ENCODE results near the gene RXRA.

RXRA gene

DNA sequence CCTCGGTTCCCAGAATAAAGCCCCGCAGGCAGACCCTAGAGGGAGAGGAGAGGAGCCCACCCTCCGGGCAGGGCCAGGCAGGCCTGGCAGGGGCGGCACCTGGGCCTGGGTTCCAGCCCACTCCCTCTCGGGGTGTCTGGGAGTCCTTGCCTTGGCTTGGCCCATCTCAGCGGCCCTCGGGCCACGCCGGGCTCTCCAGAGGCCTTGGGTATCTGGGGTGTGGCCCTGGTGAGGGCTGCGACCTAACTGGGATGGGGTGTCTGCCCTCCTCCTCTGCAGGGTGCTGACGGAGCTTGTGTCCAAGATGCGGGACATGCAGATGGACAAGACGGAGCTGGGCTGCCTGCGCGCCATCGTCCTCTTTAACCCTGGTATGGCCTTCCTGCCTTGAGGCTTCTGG is 105.4 kb downstream of the RXRA start:
- no peak for TF ChIP-seq CTBP1 (IDR thresholded peaks at IDR 0.05; ENCODE audit: borderline replicate concordance)
- no peak for TF ChIP-seq SUZ12 (IDR thresholded peaks at IDR 0.05)
- TF ChIP-seq ELF4 (IDR thresholded peaks at IDR 0.05) = no peak
- no peak for TF ChIP-seq TARDBP (IDR thresholded peaks at IDR 0.05)
- no peak for TF ChIP-seq ARNT (IDR thresholded peaks at IDR 0.05)
- no peak for TF ChIP-seq FOXK2 (IDR thresholded peaks at IDR 0.05)
- no peak for TF ChIP-seq BHLHE40 (IDR thresholded peaks at IDR 0.05; ENCODE audit: borderline replicate concordance)
- TF ChIP-seq SP1 (IDR thresholded peaks at IDR 0.05) = no peak
- no peak for TF ChIP-seq FOXM1 (IDR thresholded peaks at IDR 0.05; ENCODE audit: borderline replicate concordance)
- TF ChIP-seq L3MBTL2 (conservative IDR thresholded peaks at IDR 0.05) = no peak
- TF ChIP-seq HDGF (IDR thresholded peaks at IDR 0.05; ENCODE audit: borderline replicate concordance) = no peak
- DNase-seq (ENCODE audit: extremely low spot score) = no peak
- ChIA-PET CTCF (no interaction called here), POLR2A (interaction anchor here (1.7 kb wide), 1 partner anchor 267 kb away, joined by 5 read pairs; the partner anchor contains the start of gene RNU6ATAC)

DNA sequence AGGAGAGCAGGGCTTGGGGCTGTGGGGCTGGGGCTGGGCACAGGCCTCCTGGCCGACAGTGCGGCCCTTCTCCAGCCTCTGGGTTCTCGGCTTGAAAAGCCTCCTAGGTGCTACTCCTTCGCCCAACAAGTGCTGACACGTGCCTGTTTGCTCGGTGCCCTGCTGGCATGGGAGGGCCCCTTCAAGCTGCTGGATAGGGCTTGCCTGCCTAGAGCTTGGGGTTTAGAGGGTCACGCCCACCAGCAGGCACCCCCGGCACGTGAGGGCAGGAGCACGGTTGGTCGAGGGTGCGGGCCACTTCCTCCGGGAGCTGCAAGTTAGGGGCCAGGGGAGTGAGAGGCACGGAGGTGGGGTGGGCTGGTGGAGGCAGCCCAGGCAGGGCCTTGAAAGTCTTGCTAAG is 106.2 kb downstream of the RXRA start:
- ChIA-PET CTCF (no interaction called here), POLR2A (interaction anchor here (1.3 to 1.7 kb wide), 2 partner anchors 267 to 296 kb away, joined by 3 to 5 read pairs; partner anchors contain the start of genes RNU6ATAC and WDR5)
- no peak for DNase-seq (ENCODE audit: extremely low spot score)
- TF ChIP-seq HDGF (IDR thresholded peaks at IDR 0.05; ENCODE audit: borderline replicate concordance) (no peak), FOXM1 (IDR thresholded peaks at IDR 0.05; ENCODE audit: borderline replicate concordance) (no peak), SP1 (IDR thresholded peaks at IDR 0.05) (no peak), L3MBTL2 (conservative IDR thresholded peaks at IDR 0.05) (no peak), FOXA1 (IDR thresholded peaks at IDR 0.05) (no peak), SUZ12 (IDR thresholded peaks at IDR 0.05) (no peak), ZNF384 (IDR thresholded peaks at IDR 0.05) (no peak), FOXK2 (IDR thresholded peaks at IDR 0.05) (no peak), BHLHE40 (IDR thresholded peaks at IDR 0.05; ENCODE audit: borderline replicate concordance) (no peak), TARDBP (IDR thresholded peaks at IDR 0.05) (no peak)

DNA sequence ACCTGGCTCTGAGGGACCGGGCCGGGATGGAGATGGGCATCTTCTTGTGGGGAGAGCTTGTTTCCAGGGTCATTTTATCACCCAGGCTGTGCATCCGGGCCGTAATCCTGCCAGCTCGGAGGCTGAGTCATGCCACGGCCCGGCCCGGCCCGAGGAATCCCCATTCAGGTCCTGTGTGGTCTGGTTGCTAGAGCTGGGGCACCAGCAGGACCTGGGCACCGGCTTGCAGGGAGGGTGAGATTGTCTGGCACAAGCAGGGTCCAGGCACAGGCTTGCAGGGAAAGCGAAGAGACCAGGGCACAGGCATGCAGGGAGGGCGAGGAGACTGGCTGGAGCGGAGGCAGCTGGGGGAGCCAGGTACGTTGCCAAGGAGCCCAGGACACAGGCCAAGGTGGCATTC is 106.8 kb downstream of the RXRA start:
- TF ChIP-seq FOXK2 (IDR thresholded peaks at IDR 0.05) = no peak
- no peak for TF ChIP-seq L3MBTL2 (conservative IDR thresholded peaks at IDR 0.05)
- TF ChIP-seq SP1 (IDR thresholded peaks at IDR 0.05) = no peak
- no peak for TF ChIP-seq ELF4 (IDR thresholded peaks at IDR 0.05)
- TF ChIP-seq CTBP1 (IDR thresholded peaks at IDR 0.05; ENCODE audit: borderline replicate concordance) = no peak
- DNase-seq (ENCODE audit: extremely low spot score) = no peak
- ChIA-PET CTCF (no interaction called here), POLR2A (interaction anchor here (1.3 to 1.7 kb wide), 2 partner anchors 268 to 297 kb away, joined by 3 to 5 read pairs; partner anchors contain the start of genes RNU6ATAC and WDR5)

DNA sequence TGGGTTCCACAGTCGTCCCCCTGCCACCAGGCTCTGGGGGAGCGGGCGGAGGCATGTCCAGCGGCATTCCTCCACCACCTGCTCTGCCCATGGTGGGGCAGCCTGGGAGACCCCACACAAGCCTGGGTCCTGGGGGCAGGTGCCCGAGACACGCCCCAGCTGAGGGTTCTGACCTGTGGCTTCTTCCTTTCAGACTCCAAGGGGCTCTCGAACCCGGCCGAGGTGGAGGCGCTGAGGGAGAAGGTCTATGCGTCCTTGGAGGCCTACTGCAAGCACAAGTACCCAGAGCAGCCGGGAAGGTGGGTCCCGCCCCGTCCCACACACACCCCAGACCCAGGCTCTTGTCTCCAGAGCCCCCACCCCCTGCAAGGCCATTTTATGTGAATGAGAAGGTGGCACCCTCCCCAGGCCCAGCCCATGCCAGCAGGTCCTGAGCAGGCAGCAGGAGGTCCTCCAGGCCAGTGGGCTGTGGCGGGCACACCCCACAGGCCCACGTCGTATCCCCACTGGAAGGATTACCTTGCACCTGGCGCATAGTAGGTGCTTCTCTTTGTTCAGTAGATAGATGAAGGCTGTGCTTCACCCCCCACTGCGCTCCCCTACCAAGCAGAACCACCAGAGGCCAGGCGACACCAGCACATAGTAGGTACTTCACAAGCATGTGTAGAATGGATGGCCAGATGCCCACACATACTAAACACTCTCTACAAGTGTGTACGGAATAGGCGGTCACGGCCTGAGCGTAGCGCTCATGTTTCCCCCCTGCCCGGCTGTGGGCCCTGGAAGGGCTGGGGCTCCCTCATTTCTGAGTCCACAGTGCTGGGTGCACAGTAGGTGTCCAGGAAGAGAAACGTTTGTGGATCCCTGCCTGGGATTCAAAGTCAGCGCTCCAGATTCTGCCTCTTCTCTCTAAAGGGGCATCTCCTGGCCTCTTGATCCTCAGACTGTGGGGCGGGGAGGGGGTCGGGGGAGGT is 107.9 kb downstream of the RXRA start:
- no peak for DNase-seq (ENCODE audit: extremely low spot score)
- CTCF ChIA-PET = interaction anchor here (0.7 kb wide), 3 partner anchors 9 to 124 kb away, joined by 3 read pairs; no protein-coding TSS in a partner anchor
- POLR2A ChIA-PET = interaction anchor here (1.3 kb wide), 1 partner anchor 298 kb away, joined by 3 read pairs; the partner anchor contains the start of gene WDR5
- TF ChIP-seq BHLHE40 (IDR thresholded peaks at IDR 0.05; ENCODE audit: borderline replicate concordance) (no peak), L3MBTL2 (conservative IDR thresholded peaks at IDR 0.05) (no peak), FOXA1 (IDR thresholded peaks at IDR 0.05) (no peak), CTBP1 (IDR thresholded peaks at IDR 0.05; ENCODE audit: borderline replicate concordance) (no peak), ARNT (IDR thresholded peaks at IDR 0.05) (no peak), ELF4 (IDR thresholded peaks at IDR 0.05) (no peak)

DNA sequence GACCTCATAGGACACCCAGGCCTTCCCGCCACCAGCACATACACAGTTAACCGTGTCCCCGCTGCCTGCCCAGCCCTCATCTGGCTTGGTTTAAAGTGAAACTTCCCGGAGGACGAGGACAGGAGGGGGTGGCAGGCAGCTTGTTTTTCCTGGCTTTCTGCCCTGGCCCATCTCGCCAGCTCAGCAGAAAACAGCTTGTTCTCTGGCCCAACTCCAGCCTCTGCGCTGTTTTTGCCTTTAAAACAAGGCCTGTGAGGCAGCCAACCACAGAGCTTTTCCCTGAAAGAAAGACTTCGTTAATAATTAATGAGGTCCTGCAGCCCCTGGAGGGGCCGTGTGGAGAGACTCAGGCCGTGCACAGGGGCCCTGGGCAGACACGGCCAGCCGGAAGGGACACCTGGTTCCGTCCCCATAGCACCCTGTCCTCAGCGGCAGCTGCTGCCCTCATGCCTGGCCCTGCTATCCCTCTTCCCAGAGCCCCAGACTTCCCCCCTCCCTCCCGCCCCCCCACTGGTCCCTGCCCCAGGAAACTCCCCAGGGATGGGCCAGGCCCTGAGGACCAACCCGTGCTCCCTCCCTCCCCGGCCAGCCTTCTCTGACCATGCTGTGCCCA is 108.7 kb downstream of the RXRA start:
- DNase-seq (ENCODE audit: extremely low spot score) = peak; percentile 79
- TF ChIP-seq SUZ12 (IDR thresholded peaks at IDR 0.05) = no peak
- TF ChIP-seq FOXM1 (IDR thresholded peaks at IDR 0.05; ENCODE audit: borderline replicate concordance) = no peak
- ChIA-PET POLR2A (interaction anchor here (1.2 kb wide), 1 partner anchor 177 kb away, joined by 3 read pairs; no protein-coding TSS in a partner anchor), CTCF (interaction anchor here (0.7 kb wide), 3 partner anchors 8 to 123 kb away, joined by 3 read pairs; no protein-coding TSS in a partner anchor)

DNA sequence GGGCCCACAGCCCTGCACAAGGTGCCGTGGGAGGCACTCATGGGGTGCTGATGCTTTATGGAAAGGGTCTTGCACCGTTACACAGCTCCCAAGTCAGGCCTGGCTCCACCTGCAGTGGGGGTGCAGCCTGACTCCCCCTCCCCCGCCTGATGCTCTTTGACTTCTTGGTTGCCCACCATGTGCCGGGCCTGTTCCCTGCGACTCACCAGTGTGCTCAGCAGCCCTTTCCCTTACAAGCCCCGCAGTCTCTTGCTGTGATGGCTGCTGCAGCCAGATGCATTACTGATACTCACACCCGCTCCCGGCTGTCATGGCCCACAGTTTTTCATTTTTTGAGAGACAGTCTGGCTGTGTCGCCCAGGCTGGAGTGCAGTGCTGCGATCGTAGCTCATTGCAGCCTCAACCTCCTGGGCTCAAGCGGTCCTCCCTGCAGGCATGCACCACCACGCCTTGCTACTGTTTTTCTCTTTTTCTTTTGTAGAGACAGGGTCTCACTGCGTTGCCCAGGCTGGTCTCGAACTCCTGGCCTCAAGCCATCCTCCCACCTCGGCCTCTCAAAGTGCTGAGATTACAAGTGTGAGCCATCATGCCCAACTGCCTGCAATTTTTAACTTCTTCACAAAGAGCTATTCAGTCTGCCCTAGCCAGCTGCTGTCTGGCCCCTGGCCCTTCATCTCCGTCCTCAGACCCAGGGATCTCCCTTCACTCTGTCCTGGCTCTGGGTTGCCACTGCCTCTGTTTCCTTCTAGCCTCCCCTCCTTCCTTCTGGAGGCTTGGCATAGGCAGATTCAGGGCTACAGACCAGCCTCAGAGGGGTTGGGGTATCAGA is 109.5 kb downstream of the RXRA start:
- CTCF ChIA-PET = interaction anchor here (1.0 kb wide), 1 partner anchor 22 kb away, joined by 3 read pairs; no protein-coding TSS in a partner anchor

DNA sequence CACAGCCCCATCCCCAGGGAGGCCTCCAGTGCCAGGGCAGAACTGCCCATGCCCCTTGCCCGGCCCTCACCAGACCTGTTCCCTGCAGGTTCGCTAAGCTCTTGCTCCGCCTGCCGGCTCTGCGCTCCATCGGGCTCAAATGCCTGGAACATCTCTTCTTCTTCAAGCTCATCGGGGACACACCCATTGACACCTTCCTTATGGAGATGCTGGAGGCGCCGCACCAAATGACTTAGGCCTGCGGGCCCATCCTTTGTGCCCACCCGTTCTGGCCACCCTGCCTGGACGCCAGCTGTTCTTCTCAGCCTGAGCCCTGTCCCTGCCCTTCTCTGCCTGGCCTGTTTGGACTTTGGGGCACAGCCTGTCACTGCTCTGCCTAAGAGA is 110.1 kb downstream of the RXRA start:
- DNase-seq (ENCODE audit: extremely low spot score) = no peak
- ChIA-PET POLR2A (no interaction called here), CTCF (interaction anchor here (1.0 kb wide), 1 partner anchor 23 kb away, joined by 3 read pairs; no protein-coding TSS in a partner anchor)

More for the DNA sequence above, 109.5 kb downstream of the RXRA start:
- POLR2A ChIA-PET = interaction anchor here (1.2 kb wide), 1 partner anchor 177 kb away, joined by 3 read pairs; no protein-coding TSS in a partner anchor
- TF ChIP-seq SP1 (IDR thresholded peaks at IDR 0.05) (no peak), BHLHE40 (IDR thresholded peaks at IDR 0.05; ENCODE audit: borderline replicate concordance) (no peak)
- no peak for DNase-seq (ENCODE audit: extremely low spot score)

More for the DNA sequence above, 110.1 kb downstream of the RXRA start:
- TF ChIP-seq FOXA1 (IDR thresholded peaks at IDR 0.05) (no peak), ELF4 (IDR thresholded peaks at IDR 0.05) (no peak), FOXK2 (IDR thresholded peaks at IDR 0.05) (no peak), L3MBTL2 (conservative IDR thresholded peaks at IDR 0.05) (no peak), HDGF (IDR thresholded peaks at IDR 0.05; ENCODE audit: borderline replicate concordance) (no peak), BHLHE40 (IDR thresholded peaks at IDR 0.05; ENCODE audit: borderline replicate concordance) (no peak), ARNT (IDR thresholded peaks at IDR 0.05) (no peak), LEF1 (IDR thresholded peaks at IDR 0.05; ENCODE audit: borderline replicate concordance) (no peak), SP1 (IDR thresholded peaks at IDR 0.05) (no peak), TARDBP (IDR thresholded peaks at IDR 0.05) (no peak), NFRKB (IDR thresholded peaks at IDR 0.05) (no peak), CTBP1 (IDR thresholded peaks at IDR 0.05; ENCODE audit: borderline replicate concordance) (no peak), FOXM1 (IDR thresholded peaks at IDR 0.05; ENCODE audit: borderline replicate concordance) (no peak)
- TF ChIP-seq, protein P1, sequence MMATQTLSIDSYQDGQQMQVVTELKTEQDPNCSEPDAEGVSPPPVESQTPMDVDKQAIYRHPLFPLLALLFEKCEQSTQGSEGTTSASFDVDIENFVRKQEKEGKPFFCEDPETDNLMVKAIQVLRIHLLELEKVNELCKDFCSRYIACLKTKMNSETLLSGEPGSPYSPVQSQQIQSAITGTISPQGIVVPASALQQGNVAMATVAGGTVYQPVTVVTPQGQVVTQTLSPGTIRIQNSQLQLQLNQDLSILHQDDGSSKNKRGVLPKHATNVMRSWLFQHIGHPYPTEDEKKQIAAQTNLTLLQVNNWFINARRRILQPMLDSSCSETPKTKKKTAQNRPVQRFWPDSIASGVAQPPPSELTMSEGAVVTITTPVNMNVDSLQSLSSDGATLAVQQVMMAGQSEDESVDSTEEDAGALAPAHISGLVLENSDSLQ (IDR thresholded peaks at IDR 0.05) = no peak
